ENCODE measurements around the gene TRPV4.

The TRPV4 gene

DNA sequence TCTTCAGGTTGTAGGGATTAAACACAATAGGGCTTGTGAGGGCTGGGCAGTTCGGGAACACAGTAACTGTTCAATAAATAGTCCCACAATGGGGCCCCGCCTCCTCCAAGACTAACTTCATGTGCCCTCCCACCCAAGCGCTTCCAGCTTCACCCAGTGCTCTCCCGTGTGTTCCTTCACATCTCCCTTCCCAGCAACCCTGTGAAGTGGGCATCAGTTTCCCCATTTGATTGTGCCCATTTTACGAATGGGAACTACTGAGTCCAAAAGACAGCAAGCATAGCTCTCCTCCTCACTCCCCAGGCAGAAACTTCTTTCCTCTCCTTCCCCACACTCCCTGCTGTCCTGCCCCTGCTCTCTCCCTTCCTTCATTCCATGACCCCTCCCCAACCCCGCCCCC is 6.2 kb upstream of the TRPV4 start:
- Histone ChIP-seq H3K4me2 (no peak overlapping the region), H3K27ac (no peak overlapping the region), H3K4me1 (ENCODE audit: low read depth, poor library complexity, severe bottlenecking) (peaks cover 10% of the 10 kb centered on the region), H2AFZ (ENCODE audit: low read depth) (no peak overlapping the region), H3K27me3 (ENCODE audit: insufficient read depth, low read depth) (no peaks in the 10 kb centered on the region), H3K36me3 (ENCODE audit: insufficient read depth) (no peaks in the 10 kb centered on the region), H3K4me3 (IDR thresholded peaks at IDR 0.05; ENCODE audit: insufficient read depth, low read depth, low read length) (no peak overlapping the region), H3K79me2 (ENCODE audit: insufficient read depth, low read depth) (no peaks in the 10 kb centered on the region), H4K20me1 (ENCODE audit: insufficient read depth) (no peaks in the 10 kb centered on the region), H3K9ac (no peak overlapping the region)
- TF ChIP-seq, protein P1, sequence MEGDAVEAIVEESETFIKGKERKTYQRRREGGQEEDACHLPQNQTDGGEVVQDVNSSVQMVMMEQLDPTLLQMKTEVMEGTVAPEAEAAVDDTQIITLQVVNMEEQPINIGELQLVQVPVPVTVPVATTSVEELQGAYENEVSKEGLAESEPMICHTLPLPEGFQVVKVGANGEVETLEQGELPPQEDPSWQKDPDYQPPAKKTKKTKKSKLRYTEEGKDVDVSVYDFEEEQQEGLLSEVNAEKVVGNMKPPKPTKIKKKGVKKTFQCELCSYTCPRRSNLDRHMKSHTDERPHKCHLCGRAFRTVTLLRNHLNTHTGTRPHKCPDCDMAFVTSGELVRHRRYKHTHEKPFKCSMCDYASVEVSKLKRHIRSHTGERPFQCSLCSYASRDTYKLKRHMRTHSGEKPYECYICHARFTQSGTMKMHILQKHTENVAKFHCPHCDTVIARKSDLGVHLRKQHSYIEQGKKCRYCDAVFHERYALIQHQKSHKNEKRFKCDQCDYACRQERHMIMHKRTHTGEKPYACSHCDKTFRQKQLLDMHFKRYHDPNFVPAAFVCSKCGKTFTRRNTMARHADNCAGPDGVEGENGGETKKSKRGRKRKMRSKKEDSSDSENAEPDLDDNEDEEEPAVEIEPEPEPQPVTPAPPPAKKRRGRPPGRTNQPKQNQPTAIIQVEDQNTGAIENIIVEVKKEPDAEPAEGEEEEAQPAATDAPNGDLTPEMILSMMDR (conservative IDR thresholded peaks at IDR 0.05; ENCODE audit: low read depth, low read length): no peak

DNA sequence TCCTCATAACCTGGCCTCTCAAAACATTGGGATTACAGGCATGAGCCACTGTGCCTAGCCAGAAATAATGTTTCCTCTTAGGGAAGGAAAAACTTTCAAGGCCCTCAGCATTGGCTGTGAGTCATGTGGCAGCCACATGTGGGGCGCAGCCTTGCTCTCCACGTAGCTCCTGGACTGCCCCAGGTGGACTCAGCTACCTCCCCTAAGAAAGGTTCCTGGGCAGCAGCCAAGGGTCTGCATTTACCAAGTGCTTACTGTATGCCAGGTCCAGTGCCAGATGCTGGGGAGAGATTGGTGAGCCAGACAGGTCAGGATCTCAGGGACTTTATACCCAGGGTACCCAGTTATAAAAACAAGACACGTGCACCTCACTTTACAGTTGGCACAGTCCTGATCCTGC is 3.7 kb upstream of the TRPV4 start:
- H3K36me3 ChIP-seq (ENCODE audit: insufficient read depth): no peaks in the 10 kb centered on the region
- no peaks in the 10 kb centered on the region for H3K27me3 ChIP-seq (ENCODE audit: insufficient read depth, low read depth)
- TF ChIP-seq, protein P1 (conservative IDR thresholded peaks at IDR 0.05; ENCODE audit: low read depth, low read length): no peak
- no peak overlapping the region for H2AFZ ChIP-seq (ENCODE audit: low read depth)
- no peaks in the 10 kb centered on the region for H3K79me2 ChIP-seq (ENCODE audit: insufficient read depth, low read depth)
- H3K4me2 ChIP-seq: no peak overlapping the region
- H3K4me1 ChIP-seq (ENCODE audit: low read depth, poor library complexity, severe bottlenecking): peaks cover 10% of the 10 kb centered on the region
- no peak overlapping the region for H3K4me3 ChIP-seq (IDR thresholded peaks at IDR 0.05; ENCODE audit: insufficient read depth, low read depth, low read length)
- no peaks in the 10 kb centered on the region for H4K20me1 ChIP-seq (ENCODE audit: insufficient read depth)
- H3K27ac ChIP-seq: no peak overlapping the region
- H3K9ac ChIP-seq: no peak overlapping the region

DNA sequence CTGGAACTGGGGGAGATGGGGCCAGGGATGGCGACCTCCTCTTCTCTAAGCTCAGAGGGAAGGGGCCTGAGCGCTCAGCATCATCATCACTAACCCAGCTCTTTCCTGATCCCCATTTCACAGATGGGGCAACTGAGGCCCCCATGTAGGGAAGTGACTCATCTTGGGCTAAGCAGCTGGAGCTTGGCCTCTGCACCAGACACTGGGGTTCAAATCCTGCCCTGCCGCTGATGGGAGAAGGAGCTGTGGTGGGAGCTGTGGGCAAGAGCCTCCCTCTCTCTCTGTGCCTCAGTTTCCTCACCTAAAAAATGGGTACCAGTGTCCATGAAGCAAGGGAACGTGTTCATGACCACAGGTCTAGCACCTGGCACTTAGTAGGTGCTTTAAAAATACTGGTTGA is 2.6 kb upstream of the TRPV4 start:
- Histone ChIP-seq H3K4me1 (ENCODE audit: low read depth, poor library complexity, severe bottlenecking) (peaks cover 4% of the 10 kb centered on the region), H3K4me2 (no peak overlapping the region), H3K79me2 (ENCODE audit: insufficient read depth, low read depth) (no peaks in the 10 kb centered on the region), H2AFZ (ENCODE audit: low read depth) (no peak overlapping the region), H3K27ac (no peak overlapping the region), H3K36me3 (ENCODE audit: insufficient read depth) (no peaks in the 10 kb centered on the region), H3K9ac (no peak overlapping the region), H3K27me3 (ENCODE audit: insufficient read depth, low read depth) (no peaks in the 10 kb centered on the region), H3K4me3 (IDR thresholded peaks at IDR 0.05; ENCODE audit: insufficient read depth, low read depth, low read length) (no peak overlapping the region), H4K20me1 (ENCODE audit: insufficient read depth) (no peaks in the 10 kb centered on the region)
- TF ChIP-seq, protein P1 (conservative IDR thresholded peaks at IDR 0.05; ENCODE audit: low read depth, low read length): no peak

DNA sequence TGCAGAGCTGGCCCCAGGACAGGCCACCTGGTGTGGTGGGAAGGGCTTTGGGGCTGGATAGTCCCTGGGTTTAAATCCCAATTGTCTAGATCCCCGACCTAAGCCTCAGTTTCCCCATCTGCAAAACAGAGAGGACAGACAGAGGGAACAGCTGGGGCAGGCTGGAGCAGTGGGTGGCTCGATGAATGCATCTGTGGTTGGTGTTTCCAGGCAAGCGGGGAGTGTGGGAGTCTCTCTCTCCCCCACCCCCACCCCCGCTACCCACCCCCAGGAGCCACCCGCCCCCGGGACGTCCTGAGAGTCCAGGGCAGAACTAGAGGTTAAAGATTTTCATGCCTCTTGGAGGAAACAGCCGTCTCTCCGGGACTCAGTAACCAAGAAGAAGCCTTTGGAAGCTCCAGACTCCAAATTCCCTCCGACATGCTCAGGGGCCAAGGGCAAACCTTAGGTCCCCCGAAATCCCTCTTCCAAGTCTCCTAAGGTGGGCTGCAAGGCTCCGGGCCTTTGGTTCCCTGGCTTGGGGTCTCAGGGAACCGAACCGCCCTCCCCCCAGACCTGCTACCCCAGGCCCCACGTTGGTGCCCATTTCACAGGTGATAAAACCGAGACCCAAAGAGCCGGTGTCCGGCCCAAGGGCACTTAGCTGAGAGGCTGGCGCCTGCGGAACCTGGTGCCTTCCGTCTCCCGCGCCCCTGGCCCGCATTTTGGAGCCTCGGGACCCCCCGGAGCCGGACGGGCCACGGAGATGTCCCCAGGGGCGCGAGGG is 474 bp downstream of the TRPV4 start:
- Histone ChIP-seq H3K4me3 (IDR thresholded peaks at IDR 0.05; ENCODE audit: insufficient read depth, low read depth, low read length) (no peak overlapping the region), H3K9ac (no peak overlapping the region)

More for the DNA sequence above, 474 bp downstream of the TRPV4 start:
- H4K20me1 ChIP-seq (ENCODE audit: insufficient read depth): no peaks in the 10 kb centered on the region
- H3K4me1 ChIP-seq (ENCODE audit: low read depth, poor library complexity, severe bottlenecking): no peaks in the 10 kb centered on the region
- no peak overlapping the region for H3K4me2 ChIP-seq
- peaks cover 3% of the 10 kb centered on the region; the same call in 1 of the 2 replicates for H3K27me3 ChIP-seq (ENCODE audit: insufficient read depth, low read depth)
- H3K36me3 ChIP-seq (ENCODE audit: insufficient read depth): no peaks in the 10 kb centered on the region
- no peak overlapping the region for H3K27ac ChIP-seq
- H3K79me2 ChIP-seq (ENCODE audit: insufficient read depth, low read depth): no peaks in the 10 kb centered on the region
- TF ChIP-seq, protein P1 (conservative IDR thresholded peaks at IDR 0.05; ENCODE audit: low read depth, low read length): no peak
- no peak overlapping the region for H2AFZ ChIP-seq (ENCODE audit: low read depth)
